ENCODE data around the gene TMEM115.

Gene TMEM115

GRCh38 chr3:50358355-50358910 lies 888 bp downstream of the TMEM115 start:
- peak overlapping the region; percentile 85 for H3K4me3 ChIP-seq (replicated peaks; ENCODE audit: insufficient read depth, low read length)
- H3K27ac ChIP-seq (replicated peaks) = peak overlapping the region; percentile 80
- no peak for DNase-seq (ENCODE audit: low read depth in 1 of 2, low spot score in 1 of 2)
- no peak for TF ChIP-seq SPI1 (IDR thresholded peaks at IDR 0.05; ENCODE audit: borderline replicate concordance, low read depth)
- no peak for TF ChIP-seq GABPA (IDR thresholded peaks at IDR 0.05; ENCODE audit: low read depth)
- no peaks in the 10 kb centered on the region for H3K27me3 ChIP-seq (ENCODE audit: insufficient read depth, poor library complexity, severe bottlenecking)

GRCh38 chr3:50357481-50357880 lies 1.8 kb downstream of the TMEM115 start:
- DNase-seq (ENCODE audit: low read depth in 1 of 2, low spot score in 1 of 2) = peak in 1 of 2 experiments; percentile 49
- TF ChIP-seq CTCF (IDR thresholded peaks at IDR 0.05; ENCODE audit: insufficient read depth, low read length) (no peak), SPI1 (IDR thresholded peaks at IDR 0.05; ENCODE audit: borderline replicate concordance, low read depth) (no peak)
- Histone ChIP-seq H3K4me3 (replicated peaks; ENCODE audit: insufficient read depth, low read length) (peak overlapping the region; percentile 85), H3K27ac (replicated peaks) (no peak overlapping the region), H3K27me3 (ENCODE audit: insufficient read depth, poor library complexity, severe bottlenecking) (no peaks in the 10 kb centered on the region)

- Histone ChIP-seq H3K27ac (replicated peaks) (no peak overlapping the region), H3K4me3 (replicated peaks; ENCODE audit: insufficient read depth, low read length) (peak overlapping the region; percentile 85), H3K27me3 (ENCODE audit: insufficient read depth, poor library complexity, severe bottlenecking) (no peaks in the 10 kb centered on the region)
- peak in 1 of 2 experiments; percentile 67 for DNase-seq (ENCODE audit: low read depth in 1 of 2, low spot score in 1 of 2)
- TF ChIP-seq SPI1 (IDR thresholded peaks at IDR 0.05; ENCODE audit: borderline replicate concordance, low read depth) (peak; percentile 81), POLR2AphosphoS5 (IDR thresholded peaks at IDR 0.05; ENCODE audit: low read depth) (0 out of 2 replicates have a peak, but pooled peaks have one; percentile 22), REST (IDR thresholded peaks at IDR 0.05; ENCODE audit: insufficient replicate concordance, low read depth) (no peak), GABPA (IDR thresholded peaks at IDR 0.05; ENCODE audit: low read depth) (no peak), CTCF (IDR thresholded peaks at IDR 0.05; ENCODE audit: insufficient read depth, low read length) (no peak)
Observed at GRCh38 chr3:50356553-50356952, 2.8 kb downstream of the TMEM115 start.

- H3K4me3 ChIP-seq (replicated peaks; ENCODE audit: insufficient read depth, low read length) = no peak overlapping the region
- TF ChIP-seq SPI1 (IDR thresholded peaks at IDR 0.05; ENCODE audit: borderline replicate concordance, low read depth) (no peak), POLR2AphosphoS5 (IDR thresholded peaks at IDR 0.05; ENCODE audit: low read depth) (no peak)
Observed at GRCh38 chr3:50355829-50356552, 3.3 kb downstream of the TMEM115 start.

GRCh38 chr3:50354850-50355249 lies 4.5 kb downstream of the TMEM115 start:
- Histone ChIP-seq H3K4me3 (replicated peaks; ENCODE audit: insufficient read depth, low read length) (no peak overlapping the region), H3K27me3 (ENCODE audit: insufficient read depth, poor library complexity, severe bottlenecking) (no peaks in the 10 kb centered on the region), H3K27ac (replicated peaks) (no peak overlapping the region)
- TF ChIP-seq GABPA (IDR thresholded peaks at IDR 0.05; ENCODE audit: low read depth) (no peak), REST (IDR thresholded peaks at IDR 0.05; ENCODE audit: insufficient replicate concordance, low read depth) (no peak)
- DNase-seq (ENCODE audit: low read depth in 1 of 2, low spot score in 1 of 2) = no peak

More at GRCh38 chr3:50355829-50356552, 3.3 kb downstream of the TMEM115 start:
- no peaks in the 10 kb centered on the region for H3K27me3 ChIP-seq (ENCODE audit: insufficient read depth, poor library complexity, severe bottlenecking)
- H3K27ac ChIP-seq (replicated peaks) = no peak overlapping the region
- DNase-seq (ENCODE audit: low read depth in 1 of 2, low spot score in 1 of 2) = no peak

Measured in HL-60 (cell line).